Thyroid gland (tissue), 4 donors: ENCODE data around the gene CACUL1.
"Not testable (repeated sequence)": the region's sequence is repeated elsewhere in the genome, so short reads cannot be mapped to it uniquely, and the experiment has no call there.

Source experiments
- CTCF ChIP-seq, 6 experiments: fragments of 200-600 bp in 3 of 6; fragments of 450-650 bp in 3 of 6; sonication (generic) in 3 of 6; IDR thresholded peaks; one replicate each; pipeline ENCODE4 v1.5.1; 2016 to 2019; ENCODE audit warnings: antibody characterized with exemption in 6 of 6, mild to moderate bottlenecking in 2 of 6, inconsistent platforms in 1 of 6, moderate library complexity in 1 of 6
- POLR2A ChIP-seq, 2 donors: fragments of 450-650 bp; IDR thresholded peaks; one replicate each; pipeline ENCODE4 v1.6.1; 2017; ENCODE audit warnings: antibody characterized with exemption in 2 of 2, mild to moderate bottlenecking in 2 of 2, moderate library complexity in 1 of 2

- not testable (repeated sequence) for TF ChIP-seq CTCF, POLR2A (IDR thresholded peaks at IDR 0.05)
Measured at GRCh38 chr10:118645294-118645693, 109.5 kb downstream of the CACUL1 start.
